Urinary bladder (tissue), 4 donors: ENCODE results near the gene LCT. TPM values are rescaled to one million over a fixed set of nuclear protein-coding genes. Genes with fewer than 3 reads are reported as not detected.
A peak's percentile ranks its signal among the peaks of the same experiment; 100 is the strongest.
"Not testable (repeated sequence)": the region's sequence is repeated elsewhere in the genome, so short reads cannot be mapped to it uniquely, and the experiment has no call there.

Experiments
- DNase-seq: peaks from one replicate; pipeline ENCODE4 v3.0.0-alpha.2; 2015; ENCODE audit errors: extremely low spot score
- H3K27ac ChIP-seq: one replicate; pipeline ENCODE4 v1.5.1; 2013; ENCODE audit warnings: low read depth, mild to moderate bottlenecking, moderate library complexity
- H3K36me3 ChIP-seq: one replicate; pipeline ENCODE4 v1.6.1; 2013; ENCODE audit warnings: mild to moderate bottlenecking, moderate library complexity; ENCODE audit not compliant: insufficient read depth
- H3K4me1 ChIP-seq: one replicate; pipeline ENCODE4 v1.6.1; 2013; ENCODE audit warnings: mild to moderate bottlenecking, moderate library complexity; ENCODE audit not compliant: insufficient read depth
- H3K4me3 ChIP-seq: one replicate; pipeline ENCODE4 v1.5.1; 2013; ENCODE audit warnings: low read depth, low read length
- WGBS: extraction: QIAGEN DNeasy Blood & Tissue Kit; methylation state at CpG from one replicate; pipeline ENCODE4 v1.1.7; 2013; 5-methylcytosine and 5-hydroxymethylcytosine counted together
- polyA plus RNA-seq: library from polyadenylated mRNA; stranded (reverse); fragments of 200-250 nt; gene quantifications from one replicate; pipeline ENCODE4 v1.2.3, GENCODE V29; 2013
- total RNA-seq: library from RNA; depleted of rRNA; stranded (reverse); fragments of >200 nt; gene quantifications from one replicate; pipeline ENCODE4 v1.2.3, GENCODE V29; 2014
- donor health status: healthy with polysubstance abuse.
- donor health status: healthy.

The LCT gene
- total RNA-seq (not detected), polyA plus RNA-seq (not detected)

- DNase-seq, result no peak
- H3K36me3 ChIP-seq, result no peaks in the 10 kb centered on the region
- H3K4me3 ChIP-seq, result no peak within 1 kb of the TSS
- no peak within 1 kb of the TSS for H3K27ac ChIP-seq
- WGBS, result 95% methylated on average over 12 of the region's 12 CpGs
- no peaks in the 10 kb centered on the region for H3K4me1 ChIP-seq
Observed at GRCh38 chr2:135836596-135837270, at the start of gene LCT. TSS of gene LCT (minus strand) at chr2:135837184. CDS start at chr2:135837169, 15 bp downstream.

DNA sequence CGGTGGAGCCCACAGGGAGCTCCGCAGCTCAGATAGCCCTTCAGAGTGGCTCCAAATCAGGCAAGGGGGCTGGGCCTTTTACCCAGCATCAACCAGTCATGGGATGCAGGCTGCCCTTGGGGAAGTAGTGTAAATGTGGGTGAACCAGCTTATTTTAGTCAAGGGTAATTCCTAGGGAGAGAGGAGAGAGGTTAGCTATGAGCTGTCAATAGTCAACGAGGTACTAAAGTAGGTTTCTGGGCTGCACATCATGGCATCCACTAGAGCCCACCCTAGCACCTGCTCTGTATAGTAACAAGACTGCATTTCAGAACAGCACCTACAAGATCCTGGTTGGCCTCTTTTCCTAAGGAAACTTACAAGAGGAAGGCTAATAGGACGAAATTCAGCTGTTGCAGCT is 48.7 kb upstream of the LCT start:
- no peaks in the 10 kb centered on the region for H3K36me3 ChIP-seq
- no peaks in the 10 kb centered on the region for H3K4me1 ChIP-seq
- H3K27ac ChIP-seq, result no peak overlapping the region
- H3K4me3 ChIP-seq, result no peak overlapping the region
- DNase-seq, result no peak
- 91% methylated on average over 4 of the region's 4 CpGs for WGBS

DNA sequence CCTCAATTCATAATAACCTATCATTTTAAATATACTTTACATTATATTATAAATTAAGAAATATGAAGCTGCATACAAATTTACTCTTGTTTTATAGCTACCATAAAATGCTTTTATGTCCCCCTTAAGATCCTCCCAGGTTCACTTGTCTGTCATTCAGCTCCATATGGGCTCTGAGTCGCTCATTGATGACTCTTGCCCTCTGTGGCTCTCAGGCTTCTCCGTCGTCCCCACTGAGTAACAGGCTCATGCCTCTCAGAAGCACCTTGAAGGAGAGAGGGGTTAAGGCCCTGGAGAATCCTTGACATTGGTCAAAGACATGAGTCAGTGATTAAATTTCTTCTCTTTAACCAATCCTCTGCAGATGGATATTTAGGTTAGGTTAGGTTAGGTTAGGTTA is 45.4 kb upstream of the LCT start:
- no peaks in the 10 kb centered on the region for H3K36me3 ChIP-seq
- no peak overlapping the region for H3K4me3 ChIP-seq
- WGBS, result 42% methylated on average over 3 of the region's 3 CpGs
- no peak for DNase-seq
- H3K4me1 ChIP-seq, result no peaks in the 10 kb centered on the region
- no peak overlapping the region for H3K27ac ChIP-seq

- not testable (repeated sequence) for H3K36me3 ChIP-seq, H3K4me1 ChIP-seq, H3K27ac ChIP-seq, DNase-seq
- 86% methylated on average over 15 of the region's 15 CpGs for WGBS
- peak overlapping the region; percentile 66 for H3K4me3 ChIP-seq
Observed at GRCh38 chr2:135876770-135877169, 39.8 kb upstream of the LCT start.

DNA sequence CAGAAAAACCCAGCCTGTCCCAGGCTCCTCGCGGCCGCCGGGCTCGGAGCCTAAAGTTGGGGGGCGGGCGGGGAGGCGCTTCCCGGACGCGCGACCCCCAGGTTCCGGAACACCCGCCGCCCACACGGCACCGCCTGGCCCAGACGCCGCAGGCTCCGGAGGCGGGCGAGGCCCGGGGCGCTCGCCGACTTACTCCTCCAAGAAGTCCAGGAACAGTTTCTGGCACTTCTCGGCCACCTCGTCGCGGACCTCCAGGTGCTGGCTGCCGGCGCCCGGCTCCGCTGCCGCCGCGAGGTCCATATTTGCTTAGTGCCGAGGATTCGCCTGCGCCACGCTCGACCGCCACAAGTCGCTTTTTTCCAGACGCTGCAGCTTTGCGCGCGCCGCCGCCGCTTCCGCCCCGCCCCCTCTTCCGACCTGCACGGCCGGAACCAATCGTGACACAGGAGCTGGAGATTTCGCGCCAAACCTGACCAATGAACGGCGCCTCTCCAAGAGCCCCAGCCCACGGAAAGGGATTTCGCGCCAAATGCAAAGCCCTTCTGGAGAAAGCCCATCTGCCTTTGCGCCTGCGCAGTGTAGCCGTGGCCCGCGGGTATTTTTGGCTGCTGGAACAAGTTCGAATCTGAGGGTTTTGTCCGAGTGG is 39.2 kb upstream of the LCT start, which contains the start of gene MCM6:
Gene MCM6 (minus strand): TSS at position 378 of the 646 bp plus-strand sequence. CDS start 78 bp downstream, at position 300.
- under 1% methylated on average over 71 of the region's 71 CpGs for WGBS
- H3K4me3 ChIP-seq, result peak within 1 kb of the TSS; percentile 66
- no peaks in the 10 kb centered on the region for H3K4me1 ChIP-seq

GRCh38 chr2:135875491-135876065 is 38.6 kb upstream of the LCT start:
- Histone ChIP-seq H3K4me1 (no peaks in the 10 kb centered on the region), H3K36me3 (peaks cover 3% of the 10 kb centered on the region), H3K27ac (peak overlapping the region; percentile 69), H3K4me3 (peak overlapping the region; percentile 66)
- DNase-seq, result no peak
- WGBS, result 1% methylated on average over 26 of the region's 26 CpGs

More for the DNA sequence above, 39.2 kb upstream of the LCT start, which contains the start of gene MCM6:
- DNase-seq, result peak; percentile 97
- Histone ChIP-seq H3K36me3 (peaks cover 3% of the 10 kb centered on the region), H3K27ac (peak within 1 kb of the TSS; percentile 69)

- no peaks in the 10 kb centered on the region for H3K4me1 ChIP-seq
- no peak for DNase-seq
- WGBS, result 75% methylated on average over 19 of the region's 19 CpGs
- H3K36me3 ChIP-seq, result peaks cover 3% of the 10 kb centered on the region
- H3K4me3 ChIP-seq, result no peak overlapping the region
- H3K27ac ChIP-seq, result no peak overlapping the region
Observed at GRCh38 chr2:135874777-135875365, 37.9 kb upstream of the LCT start.

- Histone ChIP-seq H3K27ac (no peak overlapping the region), H3K4me1 (no peaks in the 10 kb centered on the region), H3K4me3 (no peak overlapping the region), H3K36me3 (peaks cover 6% of the 10 kb centered on the region)
- DNase-seq, result no peak
- WGBS, result 96% methylated on average over 1 of the region's 1 CpG
Observed at GRCh38 chr2:135870571-135870970, 33.6 kb upstream of the LCT start.

GRCh38 chr2:135863233-135863632 is 26.2 kb upstream of the LCT start:
- 77% methylated on average over 6 of the region's 6 CpGs for WGBS
- Histone ChIP-seq H3K36me3 (peaks cover 6% of the 10 kb centered on the region), H3K27ac (no peak overlapping the region), H3K4me1 (no peaks in the 10 kb centered on the region), H3K4me3 (no peak overlapping the region)
- DNase-seq, result no peak

DNA sequence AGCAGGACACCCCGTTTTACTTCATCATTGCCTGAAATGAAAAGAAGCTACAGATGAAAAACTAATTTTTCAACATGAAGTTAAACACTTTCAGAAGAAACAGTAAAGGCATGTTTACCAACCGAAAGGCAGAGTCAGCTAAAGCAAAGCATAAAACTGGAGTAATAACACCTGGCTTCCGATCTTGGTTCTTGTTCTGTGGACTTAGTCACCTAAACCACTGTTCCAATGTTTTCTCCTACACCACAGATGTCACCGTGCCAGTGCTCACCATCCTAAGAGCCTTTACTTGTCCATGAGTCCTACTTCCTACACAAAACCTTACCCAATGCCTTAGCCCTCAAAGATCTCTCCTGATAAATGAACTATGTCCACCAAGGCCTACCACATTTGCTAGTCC is 25.7 kb upstream of the LCT start:
- peaks cover 6% of the 10 kb centered on the region for H3K36me3 ChIP-seq
- no peak for DNase-seq
- H3K27ac ChIP-seq, result no peak overlapping the region
- H3K4me1 ChIP-seq, result no peaks in the 10 kb centered on the region
- no peak overlapping the region for H3K4me3 ChIP-seq
- 82% methylated on average over 4 of the region's 4 CpGs for WGBS

DNA sequence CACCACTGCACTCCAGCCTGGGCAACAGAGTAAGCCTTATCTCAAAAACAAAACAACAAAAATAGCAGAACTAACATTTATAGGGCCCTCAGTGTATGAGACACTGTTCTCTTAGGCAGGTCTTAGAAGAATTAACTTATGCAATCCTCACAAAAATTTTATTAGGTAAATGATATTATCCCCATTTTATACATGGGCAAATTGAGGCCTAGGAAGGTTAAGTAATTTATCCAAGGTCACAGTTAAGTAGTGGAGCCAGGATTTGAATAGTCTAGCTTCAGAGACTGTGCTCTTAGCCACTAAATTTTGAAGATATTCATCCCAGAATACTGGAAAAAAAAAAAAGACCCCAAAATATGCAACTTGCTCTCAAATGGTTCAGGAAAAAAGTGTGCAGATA is 16.4 kb upstream of the LCT start:
- no peaks in the 10 kb centered on the region for H3K4me1 ChIP-seq
- H3K27ac ChIP-seq, result no peak overlapping the region
- H3K4me3 ChIP-seq, result no peak overlapping the region
- H3K36me3 ChIP-seq, result peaks cover 5% of the 10 kb centered on the region
- no peak for DNase-seq

GRCh38 chr2:135851858-135852257 is 14.9 kb upstream of the LCT start:
- H3K27ac ChIP-seq, result no peak overlapping the region
- H3K36me3 ChIP-seq, result peaks cover 5% of the 10 kb centered on the region
- H3K4me1 ChIP-seq, result no peaks in the 10 kb centered on the region
- DNase-seq, result no peak
- no peak overlapping the region for H3K4me3 ChIP-seq

- DNase-seq, result no peak
- H3K4me1 ChIP-seq, result no peaks in the 10 kb centered on the region
- WGBS, result 66% methylated on average over 17 of the region's 17 CpGs
- H3K4me3 ChIP-seq, result no peak overlapping the region
- H3K36me3 ChIP-seq, result peaks cover 4% of the 10 kb centered on the region
- no peak overlapping the region for H3K27ac ChIP-seq
Observed at GRCh38 chr2:135850892-135851668, 14.1 kb upstream of the LCT start.
